K562 (cell line): ENCODE results near the gene PA2G4. TPM values are rescaled to one million over a fixed set of nuclear protein-coding genes. Genes with fewer than 3 reads are reported as not detected.
A peak's percentile ranks its signal among the peaks of the same experiment; 100 is the strongest.

Experiments
- ARID2 ChIP-seq: fragments of 450-650 bp; IDR thresholded peaks from 2 replicates; pipeline ENCODE4 v1.6.1; 2017; ENCODE audit warnings: antibody characterized with exemption, mild to moderate bottlenecking
- CCAR2 ChIP-seq: fragments of 200-400 bp; formaldehyde crosslinking; IDR thresholded peaks from 2 replicates; pipeline ENCODE4 v1.6.1; 2017; ENCODE audit warnings: mild to moderate bottlenecking, low read depth, low read length
- DNMT1 ChIP-seq: fragments of 450-650 bp; IDR thresholded peaks from 2 replicates; pipeline ENCODE4 v1.6.1; 2016; ENCODE audit warnings: antibody characterized with exemption, mild to moderate bottlenecking
- EGR1 ChIP-seq: fragments of 450-650 bp; conservative IDR thresholded peaks from 2 replicates; pipeline ENCODE4 v1.6.1; 2017; ENCODE audit warnings: mild to moderate bottlenecking
- HDAC1 ChIP-seq, 2 experiments: fragments of 450-650 bp; IDR thresholded peaks; 2 replicates each; pipeline ENCODE4 v1.6.1; 2016 to 2017; ENCODE audit warnings: inconsistent platforms in 1 of 2, mild to moderate bottlenecking in 1 of 2, moderate library complexity in 1 of 2
- HSF4 ChIP-seq: fragments of 250-450 bp; sonication (Bioruptor Pico); IDR thresholded peaks from 2 replicates; pipeline ENCODE4 v2.1.2; 2022; ENCODE audit warnings: mild to moderate bottlenecking, moderate library complexity, borderline replicate concordance
- JUN ChIP-seq, 2 experiments: sonication (generic) in 1 of 2; formaldehyde crosslinking in 1 of 2; IDR thresholded peaks; 2 replicates each; pipeline versions ENCODE4 v1.6.1 to v1.8.0; 2012 to 2022; ENCODE audit warnings: borderline replicate concordance in 2 of 2, mild to moderate bottlenecking in 2 of 2, improper control_type of control experiment in 1 of 2, low read depth in 1 of 2, low read length in 1 of 2, missing genetic modification reagents in 1 of 2
- KLF1 ChIP-seq: fragments of 450-650 bp; IDR thresholded peaks from 2 replicates; pipeline ENCODE4 v1.6.1; 2016; ENCODE audit warnings: missing genetic modification characterization, missing compliant biosample characterization
- L3MBTL2 ChIP-seq: fragments of 450-650 bp; IDR thresholded peaks from 2 replicates; pipeline ENCODE4 v1.6.1; 2016; ENCODE audit warnings: mild to moderate bottlenecking, moderate library complexity
- MAZ ChIP-seq, 2 experiments: fragments of 450-650 bp in 1 of 2; sonication (generic) in 1 of 2; formaldehyde crosslinking; IDR thresholded peaks in 1 of 2; conservative IDR thresholded peaks in 1 of 2; 2 replicates each; pipeline versions ENCODE4 v1.4.0 to v1.5.0; 2020; ENCODE audit warnings: mild to moderate bottlenecking in 1 of 2, missing genetic modification reagents in 1 of 2
- MITF ChIP-seq: IDR thresholded peaks from 2 replicates; pipeline ENCODE4 v1.6.1; 2014; ENCODE audit warnings: antibody characterized with exemption
- NR1H2 ChIP-seq: sonication (generic); formaldehyde crosslinking; IDR thresholded peaks from 2 replicates; pipeline ENCODE4 v1.4.0; 2020; ENCODE audit warnings: mild to moderate bottlenecking, missing genetic modification reagents
- POLR2A ChIP-seq: fragments of 450-650 bp; conservative IDR thresholded peaks from 2 replicates; pipeline ENCODE4 v1.6.1; 2016
- SIRT6 ChIP-seq: IDR thresholded peaks from one replicate; pipeline ENCODE4 v1.6.1; 2012; ENCODE audit warnings: low read depth, mild to moderate bottlenecking, control low read depth, inconsistent platforms, low read length, moderate library complexity
- TAF9B ChIP-seq: fragments of 450-650 bp; IDR thresholded peaks from 2 replicates; pipeline ENCODE4 v1.6.1; 2018; ENCODE audit warnings: mild to moderate bottlenecking; ENCODE audit not compliant: partially characterized antibody
- TBL1XR1 ChIP-seq, 2 experiments: IDR thresholded peaks; 2 replicates each; pipeline ENCODE4 v1.6.1; 2012; ENCODE audit warnings: improper control_type of control experiment in 2 of 2, low read length in 2 of 2, mild to moderate bottlenecking in 1 of 2
- U2AF1 ChIP-seq: fragments of 200-400 bp; formaldehyde crosslinking; optimal IDR thresholded peaks from 2 replicates; pipeline ENCODE3; 2017; ENCODE audit warnings: mild to moderate bottlenecking, low read depth, low read length, moderate library complexity
- WHSC1 ChIP-seq: IDR thresholded peaks from one replicate; pipeline ENCODE4 v1.6.1; 2012; ENCODE audit warnings: low read length, control low read depth, inconsistent platforms
- ZNF175 ChIP-seq: fragments of 200-800 bp; sonication (Bioruptor generic); IDR thresholded peaks from 2 replicates; pipeline ENCODE4 v1.6.1; 2016; ENCODE audit warnings: low read depth, mild to moderate bottlenecking, missing genetic modification characterization, missing compliant biosample characterization
- ZNF24 ChIP-seq: fragments of 450-650 bp; IDR thresholded peaks from 2 replicates; pipeline ENCODE4 v1.6.1; 2016
- ZNF253 ChIP-seq: fragments of 250-450 bp; sonication (Bioruptor Pico); conservative IDR thresholded peaks from 2 replicates; pipeline ENCODE4 v1.6.1; 2021; ENCODE audit warnings: mild to moderate bottlenecking
- ZNF354B ChIP-seq: fragments of 250-450 bp; sonication (Bioruptor Pico); IDR thresholded peaks from 2 replicates; pipeline ENCODE4 v1.4.0; 2020
- ZNF445 ChIP-seq: fragments of 250-450 bp; sonication (Bioruptor Pico); IDR thresholded peaks from 2 replicates; pipeline ENCODE4 v1.4.0; 2020; ENCODE audit warnings: low read depth, mild to moderate bottlenecking, moderate library complexity
- ZNF561 ChIP-seq: fragments of 450-650 bp; formaldehyde crosslinking; conservative IDR thresholded peaks from 2 replicates; pipeline ENCODE4 v1.4.0; 2020; ENCODE audit warnings: mild to moderate bottlenecking, moderate library complexity
- ZZZ3 ChIP-seq: fragments of 450-650 bp; IDR thresholded peaks from 2 replicates; pipeline ENCODE4 v1.6.1; 2016; ENCODE audit warnings: antibody characterized with exemption, mild to moderate bottlenecking, moderate library complexity
- polyA plus RNA-seq, 8 experiments: library from polyadenylated mRNA; depleted of rRNA in 4 of 8; stranded (reverse) in 5 of 8; unstranded in 3 of 8; fragments of >200 nt; fragmentation: Nextera tagmentation in 2 of 8; fragmentation: Illumina TruSeq in 1 of 8; extraction: Ambion mirVana in 2 of 8; extraction: Trizol in 1 of 8; gene quantifications; 2 replicates each; pipeline versions ENCODE4 v1.2.1 to v1.2.3, GENCODE V29; 2011 to 2014; ENCODE audit warnings: inconsistent platforms in 1 of 8, missing spikeins in 1 of 8
- total RNA-seq, 7 experiments: library from RNA; depleted of rRNA in 6 of 7; stranded (reverse); fragments of >200 nt in 6 of 7; fragmentation: Illumina TruSeq in 2 of 7; extraction: Trizol in 2 of 7; gene quantifications; 2 replicates each; pipeline versions ENCODE4 v1.2.1 to v1.2.3, GENCODE V29; 2011 to 2021; ENCODE audit warnings: low replicate concordance in 1 of 7
- TF ChIP-seq, protein P1 (sequence below): fragments of 250-450 bp; sonication (Bioruptor Pico); IDR thresholded peaks from 2 replicates; pipeline ENCODE4 v1.8.0; 2021; ENCODE audit warnings: mild to moderate bottlenecking, moderate library complexity
- TF ChIP-seq, protein P2 (sequence below): fragments of 250-450 bp; sonication (Bioruptor Pico); IDR thresholded peaks from 2 replicates; pipeline ENCODE4 v1.4.0; 2020

The PA2G4 gene
- total and polyA plus RNA-seq, 9 of the 15 experiments (the other 6 are each of a cell fraction or from before 2014, with no cell fraction given), result 230 to 925 (median 638) TPM

DNA sequence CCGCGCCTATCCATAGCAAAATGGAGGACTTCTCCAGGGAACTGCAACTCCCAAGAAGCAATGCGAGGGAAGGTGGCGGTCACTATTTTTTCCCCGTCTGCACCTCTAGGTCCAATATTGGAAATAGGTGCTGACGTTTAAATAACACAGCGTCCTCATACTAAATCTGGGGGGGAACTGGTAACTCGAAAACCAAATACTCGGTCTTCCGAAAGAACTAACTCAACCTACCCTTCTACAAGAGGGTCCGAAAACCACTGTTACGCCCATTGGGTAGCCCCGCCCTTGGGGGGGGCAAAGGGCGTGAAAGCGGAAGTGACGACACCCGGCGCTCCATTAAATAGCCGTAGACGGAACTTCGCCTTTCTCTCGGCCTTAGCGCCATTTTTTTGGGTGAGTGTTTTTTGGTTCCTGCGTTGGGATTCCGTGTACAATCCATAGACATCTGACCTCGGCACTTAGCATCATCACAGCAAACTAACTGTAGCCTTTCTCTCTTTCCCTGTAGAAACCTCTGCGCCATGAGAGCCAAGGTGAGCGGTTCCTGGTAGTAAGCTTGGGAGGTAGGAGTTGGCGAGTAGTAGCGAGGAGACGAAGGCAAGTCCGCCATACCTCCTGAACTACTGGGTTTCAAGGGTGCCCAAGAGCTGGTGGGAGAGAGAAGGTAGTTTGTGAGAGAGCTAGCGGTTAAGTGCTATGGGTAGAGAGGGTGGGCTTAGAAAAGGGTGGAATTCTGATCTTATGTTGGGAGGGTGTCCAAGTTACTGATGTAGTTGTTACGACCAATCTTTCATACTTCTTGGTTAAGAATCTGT is 12.1 kb downstream of the PA2G4 start, which contains the start of gene RPL41 (continued):
- TF ChIP-seq ARID2 (no peak; the same call in 1 of the 2 replicates), HDAC1 (IDR thresholded peaks at IDR 0.05) (peak in 1 of 2 experiments; percentile 74; a peak in 3 of 4 replicates), WHSC1 (no peak), HSF4 (CRISPR knock-in tag) (no peak), JUN (IDR thresholded peaks at IDR 0.05; ENCODE audit: borderline replicate concordance, low read depth, low read length) (peak; percentile 70), JUN (CRISPR knock-in tag; IDR thresholded peaks at IDR 0.05; ENCODE audit: borderline replicate concordance) (no peak), L3MBTL2 (peak; percentile 82), MAZ (CRISPR knock-in tag; conservative IDR thresholded peaks at IDR 0.05 in 1 of 2, IDR thresholded peaks at IDR 0.05 in 1 of 2) (peak; percentile 43 to 87), ZNF561 (CRISPR knock-in tag) (no peak), ZNF24 (peak; percentile 47; the same call in 1 of the 2 replicates), ZNF354B (CRISPR knock-in tag) (no peak), NR1H2 (CRISPR knock-in tag) (no peak), ZNF253 (CRISPR knock-in tag) (peak; percentile 70; the same call in 1 of the 2 replicates), EGR1 (no peak), U2AF1 (no peak), ZNF445 (no peak), ZNF175 (CRISPR knock-in tag) (peak; percentile 73; the same call in 1 of the 2 replicates), CCAR2 (no peak), ZZZ3 (peak; percentile 99), TAF9B (peak; percentile 99), DNMT1 (0 out of 2 replicates have a peak, but pooled peaks have one; percentile 14), SIRT6 (no peak), KLF1 (tag) (peak; percentile 87), MITF (no peak), POLR2A (peak; percentile 100), TBL1XR1 (IDR thresholded peaks at IDR 0.05; ENCODE audit: low read length in 2 of 2) (no peak)
- TF ChIP-seq, protein P1, sequence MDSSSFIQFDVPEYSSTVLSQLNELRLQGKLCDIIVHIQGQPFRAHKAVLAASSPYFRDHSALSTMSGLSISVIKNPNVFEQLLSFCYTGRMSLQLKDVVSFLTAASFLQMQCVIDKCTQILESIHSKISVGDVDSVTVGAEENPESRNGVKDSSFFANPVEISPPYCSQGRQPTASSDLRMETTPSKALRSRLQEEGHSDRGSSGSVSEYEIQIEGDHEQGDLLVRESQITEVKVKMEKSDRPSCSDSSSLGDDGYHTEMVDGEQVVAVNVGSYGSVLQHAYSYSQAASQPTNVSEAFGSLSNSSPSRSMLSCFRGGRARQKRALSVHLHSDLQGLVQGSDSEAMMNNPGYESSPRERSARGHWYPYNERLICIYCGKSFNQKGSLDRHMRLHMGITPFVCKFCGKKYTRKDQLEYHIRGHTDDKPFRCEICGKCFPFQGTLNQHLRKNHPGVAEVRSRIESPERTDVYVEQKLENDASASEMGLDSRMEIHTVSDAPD (CRISPR knock-in tag), result no peak
- TF ChIP-seq, protein P2, sequence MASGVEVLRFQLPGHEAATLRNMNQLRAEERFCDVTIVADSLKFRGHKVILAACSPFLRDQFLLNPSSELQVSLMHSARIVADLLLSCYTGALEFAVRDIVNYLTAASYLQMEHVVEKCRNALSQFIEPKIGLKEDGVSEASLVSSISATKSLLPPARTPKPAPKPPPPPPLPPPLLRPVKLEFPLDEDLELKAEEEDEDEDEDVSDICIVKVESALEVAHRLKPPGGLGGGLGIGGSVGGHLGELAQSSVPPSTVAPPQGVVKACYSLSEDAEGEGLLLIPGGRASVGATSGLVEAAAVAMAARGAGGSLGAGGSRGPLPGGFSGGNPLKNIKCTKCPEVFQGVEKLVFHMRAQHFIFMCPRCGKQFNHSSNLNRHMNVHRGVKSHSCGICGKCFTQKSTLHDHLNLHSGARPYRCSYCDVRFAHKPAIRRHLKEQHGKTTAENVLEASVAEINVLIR (CRISPR knock-in tag), result peak; percentile 89
